ENCODE data around the gene DTX1.
"Not testable (repeated sequence)": the region's sequence is repeated elsewhere in the genome, so short reads cannot be mapped to it uniquely, and the experiment has no call there.

Gene DTX1

DNA sequence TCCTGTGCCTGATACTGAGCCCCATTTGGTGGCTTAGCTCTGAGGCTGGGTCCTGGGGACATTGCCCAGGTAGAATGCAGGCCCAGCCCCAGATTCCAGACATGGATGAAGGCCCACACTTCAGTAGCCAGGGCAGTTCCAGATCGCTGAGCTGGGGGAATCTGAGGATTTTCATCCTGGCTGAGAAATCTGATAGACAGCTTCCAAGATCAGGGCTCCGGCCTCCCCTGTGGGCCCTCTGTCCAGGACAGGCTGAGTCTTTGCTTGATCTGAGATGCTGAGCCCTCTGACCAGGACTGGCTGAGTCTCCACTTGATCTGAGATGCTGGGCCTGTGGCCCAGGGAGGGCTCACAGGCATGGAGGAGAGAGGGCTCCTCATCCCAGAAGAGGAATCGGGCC is 82.3 kb downstream of the DTX1 start:
- FAIRE-seq, result no peak

DNA sequence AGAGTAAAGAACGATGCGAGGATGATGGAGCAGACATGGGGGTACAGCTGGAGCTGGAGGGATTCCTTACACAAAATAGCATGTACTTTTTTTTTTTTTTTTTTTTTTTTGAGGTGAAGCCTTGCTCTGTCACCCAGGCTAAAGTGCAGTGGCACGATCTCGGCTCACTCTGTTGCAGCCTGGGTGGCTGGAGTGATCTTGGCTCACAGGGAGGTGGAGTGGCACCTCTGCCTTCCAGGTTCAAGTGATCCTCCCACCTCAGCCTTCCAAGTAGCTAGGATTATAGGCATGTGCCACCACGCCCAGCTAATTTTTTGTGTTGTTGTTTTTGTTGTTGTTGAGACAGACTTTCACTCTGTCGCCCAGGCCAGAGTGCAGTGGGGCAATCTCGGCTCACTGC is 84.2 kb downstream of the DTX1 start:
- FAIRE-seq, result no peak

DNA sequence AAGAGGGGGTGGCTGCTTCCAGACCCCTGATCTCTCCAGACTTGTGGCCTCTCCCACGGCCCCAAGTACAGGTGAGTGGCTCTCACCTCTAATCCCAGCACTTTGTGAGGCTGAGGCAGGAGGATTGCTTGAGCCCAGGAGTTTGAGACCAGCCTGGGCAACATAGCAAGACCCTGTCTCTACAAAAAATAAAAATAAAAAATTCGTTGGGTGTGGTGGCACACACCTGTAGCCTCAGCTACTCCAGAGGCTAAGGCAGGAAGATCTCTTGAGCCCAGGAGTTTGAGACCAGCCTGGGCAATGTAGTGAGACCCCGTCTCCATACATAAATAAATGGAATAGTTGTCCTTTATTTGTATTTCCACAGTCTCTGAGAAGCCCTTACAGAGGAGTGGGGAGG is 85.2 kb downstream of the DTX1 start:
- FAIRE-seq, result not testable (repeated sequence)

DNA sequence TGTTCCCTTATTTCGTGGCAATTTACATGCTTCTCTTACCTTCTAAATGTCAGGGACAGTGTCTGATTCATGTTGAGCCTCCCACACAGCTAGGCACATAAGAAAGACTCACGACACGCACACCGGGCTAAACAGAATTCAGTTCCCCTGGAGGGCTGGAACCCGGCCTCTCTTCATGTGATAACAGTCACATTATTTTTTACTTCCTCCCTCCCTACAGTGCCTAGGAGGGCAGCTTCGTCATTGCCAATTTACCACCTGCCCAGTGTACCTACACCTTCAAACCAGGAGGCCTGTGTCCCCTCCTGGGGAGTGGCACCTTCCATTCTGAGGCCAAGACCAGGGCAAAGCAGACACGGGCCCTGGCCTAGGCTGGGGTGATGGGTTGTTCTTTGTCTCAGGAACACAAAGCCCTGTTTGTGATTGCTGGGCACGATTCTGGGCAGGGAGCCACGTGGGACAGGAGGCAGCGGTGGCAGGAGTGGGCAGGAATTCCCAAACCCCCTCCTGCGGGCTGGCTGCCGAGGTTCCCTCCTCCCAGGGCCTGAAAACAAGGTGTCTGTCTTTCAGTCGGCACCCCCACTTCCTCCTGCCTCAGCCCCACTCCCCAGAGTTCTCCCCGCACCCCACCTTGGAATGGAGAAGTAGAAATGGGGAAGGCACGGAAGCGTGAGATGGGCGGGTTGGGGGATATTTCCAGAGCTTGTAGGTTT is 85.8 kb downstream of the DTX1 start:
- no peak for FAIRE-seq

DNA sequence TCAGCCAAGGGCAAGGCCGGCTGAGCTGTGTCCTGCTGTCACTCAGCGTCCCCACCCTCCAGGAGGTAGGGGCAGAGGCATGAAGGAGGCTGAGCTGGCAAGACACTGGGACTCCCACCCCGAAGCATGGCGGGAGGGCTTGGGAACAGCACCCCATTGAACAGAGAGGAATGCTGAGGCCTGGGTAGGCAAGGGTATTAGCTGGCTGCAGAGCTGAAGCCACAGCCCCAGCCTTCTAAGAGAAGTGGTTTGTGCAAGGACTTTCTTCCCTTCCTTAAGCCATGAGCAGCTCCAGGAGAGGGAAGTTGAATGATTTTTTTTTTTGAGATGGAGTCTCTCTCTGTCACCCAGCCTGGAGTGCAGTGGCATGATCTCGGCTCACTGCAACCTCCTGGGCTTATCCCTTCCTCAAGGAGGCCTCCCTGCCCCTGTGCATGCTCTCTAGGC is 86.4 kb downstream of the DTX1 start:
- no peak for FAIRE-seq

DNA sequence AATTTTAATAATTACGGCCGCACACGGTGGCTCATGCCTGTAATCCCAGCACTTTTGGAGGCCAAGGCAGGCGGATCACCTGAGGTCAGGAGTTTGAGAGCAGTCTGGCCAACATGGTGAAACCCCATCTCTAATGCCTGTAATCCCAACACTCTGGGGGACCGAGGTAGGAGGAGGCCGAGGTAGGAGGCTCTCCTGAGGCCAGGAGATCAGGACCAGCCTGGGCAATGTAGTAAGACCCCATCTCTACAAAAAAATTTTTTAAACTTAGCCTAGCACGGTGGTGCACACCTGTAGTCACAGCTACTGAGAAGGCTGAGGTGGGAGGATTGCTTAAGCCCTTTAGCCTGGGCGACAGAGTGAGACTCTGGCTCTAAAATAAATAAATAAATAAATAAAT is 87.4 kb downstream of the DTX1 start:
- no peak for FAIRE-seq

DNA sequence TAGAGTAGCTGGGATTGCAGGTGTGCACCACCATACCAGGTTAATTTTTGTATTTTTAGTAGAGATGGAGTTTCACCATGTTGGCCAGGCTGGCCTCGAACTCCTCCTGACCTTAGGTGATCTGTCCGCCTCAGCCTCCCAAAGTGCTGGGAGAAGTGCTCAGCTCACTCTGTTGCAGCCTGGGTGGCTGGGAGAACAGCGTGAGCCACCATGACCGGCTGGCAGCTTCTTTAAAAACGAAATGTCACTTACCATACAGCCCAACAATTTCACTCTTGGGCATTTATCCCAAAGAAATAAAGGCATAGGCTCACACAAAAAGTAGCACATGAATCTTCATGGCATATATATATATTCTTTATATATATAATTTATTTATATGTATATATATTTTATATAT is 88.3 kb downstream of the DTX1 start:
- FAIRE-seq, result no peak

DNA sequence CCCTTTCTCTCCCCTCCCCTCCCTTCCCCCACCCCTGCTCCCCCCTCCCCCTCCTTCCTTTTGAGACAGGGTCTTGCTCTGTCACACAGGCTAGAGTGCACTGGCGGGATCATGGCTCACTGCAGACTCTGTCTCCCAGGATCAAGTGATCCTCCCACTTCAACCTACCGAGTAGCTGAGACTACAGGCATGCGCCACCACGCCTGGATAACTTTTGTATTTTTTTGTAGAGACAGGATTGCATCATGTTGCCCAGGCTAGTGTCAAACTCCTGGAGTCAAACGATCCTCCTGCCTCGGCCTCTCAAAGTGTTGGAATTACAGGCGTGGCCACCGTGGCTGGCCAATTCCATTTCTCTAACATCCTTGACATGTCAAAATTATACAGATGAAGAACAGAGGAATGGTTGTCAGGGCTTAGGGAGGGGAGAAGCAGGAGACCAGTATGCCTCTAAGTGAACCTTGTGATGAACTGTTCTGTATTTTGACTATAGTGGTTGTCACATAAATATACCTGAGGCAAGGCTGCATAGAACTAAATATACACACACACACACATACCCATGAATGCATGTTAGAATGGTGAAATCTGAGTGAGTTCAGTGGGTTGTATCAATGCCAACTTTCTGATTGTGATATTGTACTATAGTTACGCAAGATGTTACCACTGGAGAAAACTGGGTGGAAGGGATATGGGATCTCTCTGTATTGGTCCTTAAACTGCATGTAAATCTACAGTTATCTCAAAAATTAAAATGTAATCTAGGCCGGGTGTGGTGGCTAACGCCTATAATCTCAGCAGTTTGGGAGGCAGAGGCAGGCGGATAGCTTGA is 89.4 kb downstream of the DTX1 start:
- FAIRE-seq, result no peak

DNA sequence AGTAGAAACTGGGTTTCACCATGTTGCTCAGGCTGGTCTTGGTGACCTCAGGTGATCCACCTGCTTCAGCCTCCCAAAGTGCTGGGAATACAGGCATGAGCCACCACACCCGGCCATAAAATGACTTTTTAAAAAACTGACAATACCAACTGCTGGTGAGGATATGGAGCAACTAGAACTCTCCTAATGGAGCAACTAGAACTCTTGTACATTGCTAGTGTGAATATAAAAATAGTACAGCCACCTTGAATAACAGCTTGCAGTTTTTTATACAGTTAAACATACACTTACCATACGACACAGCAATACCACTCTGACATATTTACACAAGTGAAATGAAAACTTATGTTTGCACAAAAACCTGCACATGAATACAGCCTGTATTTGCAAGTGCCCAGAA is 90.5 kb downstream of the DTX1 start:
- no peak for FAIRE-seq
